ENCODE measurements around the gene UPF3A.

UPF3A gene

DNA sequence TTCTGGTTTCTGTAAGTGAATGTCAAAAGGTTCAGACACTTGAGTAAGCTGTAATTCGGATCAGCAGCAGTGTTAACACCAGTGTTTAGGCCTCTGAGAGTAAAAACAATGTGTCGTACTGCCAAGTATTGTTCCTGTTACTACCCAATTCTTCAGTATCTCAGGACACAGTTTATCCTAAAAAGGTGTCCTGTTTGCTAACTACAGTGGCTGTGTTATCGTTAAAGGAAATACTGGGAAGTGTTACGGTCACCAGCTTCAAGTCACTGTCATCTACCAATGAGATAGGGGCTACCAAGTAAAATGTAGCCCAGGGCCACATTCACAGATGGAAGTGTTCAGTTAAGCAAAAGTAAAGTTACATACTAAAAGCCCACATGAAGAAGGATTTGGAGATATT is 2.3 kb upstream of the UPF3A start:
- Histone ChIP-seq H3K27ac (replicated peaks; ENCODE audit: low read length) (no peak overlapping the region), H3K18ac (ENCODE audit: low read length) (no peak overlapping the region), H2BK120ac (ENCODE audit: low read depth, low read length) (no peak overlapping the region), H3K23ac (ENCODE audit: low read depth, low read length, poor library complexity) (no peak overlapping the region), H3K9me3 (replicated peaks in 1 of 2; ENCODE audit: control insufficient read depth in 2 of 2, insufficient read depth in 1 of 2, low read depth in 1 of 2, low read length in 2 of 2) (no peaks in the 10 kb centered on the region), H2BK5ac (ENCODE audit: low read length) (no peak overlapping the region), H3K4me3 (ENCODE audit: low read length in 2 of 2) (no peak overlapping the region), H4K8ac (ENCODE audit: low read depth, low read length) (no peak overlapping the region), H3K4me2 (ENCODE audit: insufficient read depth, low read length, poor library complexity, severe bottlenecking) (no peak overlapping the region), H2BK15ac (ENCODE audit: low read length) (no peak overlapping the region), H2AFZ (ENCODE audit: low read length) (no peak overlapping the region), H3K14ac (ENCODE audit: low read length) (no peak overlapping the region), H4K91ac (ENCODE audit: low read depth, low read length, poor library complexity) (no peak overlapping the region), H3K79me1 (ENCODE audit: low read depth, low read length) (no peaks in the 10 kb centered on the region), H3K4ac (ENCODE audit: low read length) (no peak overlapping the region), H3K9ac (ENCODE audit: low read depth, low read length, poor library complexity) (no peak overlapping the region), H3K4me1 (ENCODE audit: control insufficient read depth in 2 of 2, insufficient read depth in 1 of 2, low read depth in 1 of 2, low read length in 2 of 2) (peaks cover 0 to 5% of the 10 kb centered on the region in 2 donors), H2AK5ac (ENCODE audit: low read depth, low read length) (no peak overlapping the region), H3K27me3 (ENCODE audit: control insufficient read depth in 3 of 3, insufficient read depth in 3 of 3, low read depth in 1 of 3, low read length in 3 of 3) (no peaks in the 10 kb centered on the region), H2BK12ac (ENCODE audit: low read length) (no peak overlapping the region), H3K36me3 (replicated peaks in 1 of 2; ENCODE audit: control insufficient read depth in 2 of 2, insufficient read depth in 2 of 2, low read length in 2 of 2) (peaks cover 10 to 53% of the 10 kb centered on the region in 2 donors)
- DNase-seq (ENCODE audit: low spot score): no peak
- WGBS, 2 donors (ENCODE audit: extremely low coverage in 2 of 2, insufficient read length in 2 of 2, insufficient replicate concordance in 1 of 2): no CpG with 5 or more reads among the region's 4 CpGs

- Histone ChIP-seq H4K8ac (ENCODE audit: low read depth, low read length) (no peak overlapping the region), H2BK5ac (ENCODE audit: low read length) (no peak overlapping the region)
- WGBS, 2 donors (ENCODE audit: extremely low coverage in 2 of 2, insufficient read length in 2 of 2, insufficient replicate concordance in 1 of 2): no CpG with 5 or more reads among the region's 2 CpGs
Measured at GRCh38 chr13:114279758-114280355, 1.5 kb upstream of the UPF3A start.

GRCh38 chr13:114282041-114282670 is 755 bp downstream of the UPF3A start:
- WGBS, 2 donors (ENCODE audit: extremely low coverage in 2 of 2, insufficient read length in 2 of 2, insufficient replicate concordance in 1 of 2): no CpG with 5 or more reads among the region's 50 CpGs
- Histone ChIP-seq H3K4me1 (ENCODE audit: control insufficient read depth in 2 of 2, insufficient read depth in 1 of 2, low read depth in 1 of 2, low read length in 2 of 2) (peaks cover 0 to 6% of the 10 kb centered on the region in 2 donors), H3K23ac (ENCODE audit: low read depth, low read length, poor library complexity) (no peak overlapping the region)

More at GRCh38 chr13:114279758-114280355, 1.5 kb upstream of the UPF3A start:
- DNase-seq (ENCODE audit: low spot score): no peak
- Histone ChIP-seq H3K27me3 (ENCODE audit: control insufficient read depth in 3 of 3, insufficient read depth in 3 of 3, low read depth in 1 of 3, low read length in 3 of 3) (no peaks in the 10 kb centered on the region), H3K4me3 (ENCODE audit: low read length in 2 of 2) (no peak overlapping the region), H2BK12ac (ENCODE audit: low read length) (no peak overlapping the region), H3K79me1 (ENCODE audit: low read depth, low read length) (no peaks in the 10 kb centered on the region), H3K4ac (ENCODE audit: low read length) (no peak overlapping the region), H2BK120ac (ENCODE audit: low read depth, low read length) (no peak overlapping the region), H3K4me2 (ENCODE audit: insufficient read depth, low read length, poor library complexity, severe bottlenecking) (no peak overlapping the region), H2AK5ac (ENCODE audit: low read depth, low read length) (no peak overlapping the region), H3K9ac (ENCODE audit: low read depth, low read length, poor library complexity) (no peak overlapping the region), H2BK15ac (ENCODE audit: low read length) (no peak overlapping the region), H4K91ac (ENCODE audit: low read depth, low read length, poor library complexity) (no peak overlapping the region), H2AFZ (ENCODE audit: low read length) (no peak overlapping the region), H3K18ac (ENCODE audit: low read length) (no peak overlapping the region), H3K36me3 (replicated peaks in 1 of 2; ENCODE audit: control insufficient read depth in 2 of 2, insufficient read depth in 2 of 2, low read length in 2 of 2) (peaks cover 9 to 53% of the 10 kb centered on the region in 2 donors), H3K4me1 (ENCODE audit: control insufficient read depth in 2 of 2, insufficient read depth in 1 of 2, low read depth in 1 of 2, low read length in 2 of 2) (peaks cover 0 to 5% of the 10 kb centered on the region in 2 donors), H3K23ac (ENCODE audit: low read depth, low read length, poor library complexity) (no peak overlapping the region), H3K14ac (ENCODE audit: low read length) (no peak overlapping the region), H3K27ac (replicated peaks; ENCODE audit: low read length) (no peak overlapping the region), H3K9me3 (replicated peaks in 1 of 2; ENCODE audit: control insufficient read depth in 2 of 2, insufficient read depth in 1 of 2, low read depth in 1 of 2, low read length in 2 of 2) (no peaks in the 10 kb centered on the region)

DNA sequence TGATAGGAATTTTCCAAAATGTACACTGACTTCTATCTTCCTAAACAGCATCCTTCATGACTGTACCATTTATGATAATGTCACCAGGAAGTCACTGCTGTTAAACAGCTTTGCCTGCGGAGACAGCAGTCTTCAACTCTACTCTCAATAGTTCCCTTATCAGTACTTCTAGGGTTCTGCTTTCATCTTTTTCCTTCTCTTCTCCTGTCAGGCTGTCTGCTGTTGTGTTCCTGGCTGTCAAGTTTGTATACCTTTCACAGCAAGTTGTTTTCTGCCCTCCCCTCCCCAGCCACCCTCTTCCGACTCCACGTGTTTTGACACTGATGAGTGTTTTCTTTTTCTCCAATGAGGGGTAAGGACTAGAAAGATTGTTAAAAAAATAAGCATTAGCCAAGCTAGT is 2.2 kb downstream of the UPF3A start:
- Histone ChIP-seq H3K4me3 (ENCODE audit: low read length in 2 of 2) (no peak overlapping the region), H4K8ac (ENCODE audit: low read depth, low read length) (no peak overlapping the region), H3K14ac (ENCODE audit: low read length) (no peak overlapping the region), H3K79me1 (ENCODE audit: low read depth, low read length) (peaks cover 9% of the 10 kb centered on the region), H3K23ac (ENCODE audit: low read depth, low read length, poor library complexity) (no peak overlapping the region), H2AK5ac (ENCODE audit: low read depth, low read length) (no peak overlapping the region), H2BK12ac (ENCODE audit: low read length) (no peak overlapping the region), H3K4me1 (ENCODE audit: control insufficient read depth in 2 of 2, insufficient read depth in 1 of 2, low read depth in 1 of 2, low read length in 2 of 2) (peaks cover 0 to 6% of the 10 kb centered on the region in 2 donors), H2AFZ (ENCODE audit: low read length) (no peak overlapping the region), H2BK5ac (ENCODE audit: low read length) (no peak overlapping the region), H3K4me2 (ENCODE audit: insufficient read depth, low read length, poor library complexity, severe bottlenecking) (no peak overlapping the region), H3K18ac (ENCODE audit: low read length) (no peak overlapping the region), H3K36me3 (replicated peaks in 1 of 2; ENCODE audit: control insufficient read depth in 2 of 2, insufficient read depth in 2 of 2, low read length in 2 of 2) (peaks cover 16 to 58% of the 10 kb centered on the region in 2 donors), H4K91ac (ENCODE audit: low read depth, low read length, poor library complexity) (no peak overlapping the region), H3K27me3 (ENCODE audit: control insufficient read depth in 3 of 3, insufficient read depth in 3 of 3, low read depth in 1 of 3, low read length in 3 of 3) (no peaks in the 10 kb centered on the region), H3K4ac (ENCODE audit: low read length) (no peak overlapping the region), H3K27ac (replicated peaks; ENCODE audit: low read length) (no peak overlapping the region), H3K9ac (ENCODE audit: low read depth, low read length, poor library complexity) (no peak overlapping the region), H3K9me3 (replicated peaks in 1 of 2; ENCODE audit: control insufficient read depth in 2 of 2, insufficient read depth in 1 of 2, low read depth in 1 of 2, low read length in 2 of 2) (no peaks in the 10 kb centered on the region), H2BK120ac (ENCODE audit: low read depth, low read length) (no peak overlapping the region), H2BK15ac (ENCODE audit: low read length) (no peak overlapping the region)
- WGBS, 2 donors (ENCODE audit: extremely low coverage in 2 of 2, insufficient read length in 2 of 2, insufficient replicate concordance in 1 of 2): no CpG with 5 or more reads among the region's 3 CpGs
- no peak for DNase-seq (ENCODE audit: low spot score)

More at GRCh38 chr13:114282041-114282670, 755 bp downstream of the UPF3A start:
- Histone ChIP-seq H2BK12ac (ENCODE audit: low read length) (no peak overlapping the region), H3K36me3 (replicated peaks in 1 of 2; ENCODE audit: control insufficient read depth in 2 of 2, insufficient read depth in 2 of 2, low read length in 2 of 2) (peaks cover 10 to 56% of the 10 kb centered on the region in 2 donors), H4K8ac (ENCODE audit: low read depth, low read length) (no peak overlapping the region), H2BK15ac (ENCODE audit: low read length) (no peak overlapping the region), H2BK5ac (ENCODE audit: low read length) (no peak overlapping the region), H2AK5ac (ENCODE audit: low read depth, low read length) (no peak overlapping the region), H3K4me3 (ENCODE audit: low read length in 2 of 2) (peak overlapping the region; percentile 79 to 90), H3K4me2 (ENCODE audit: insufficient read depth, low read length, poor library complexity, severe bottlenecking) (peak overlapping the region; percentile 69), H4K91ac (ENCODE audit: low read depth, low read length, poor library complexity) (no peak overlapping the region), H3K9me3 (replicated peaks in 1 of 2; ENCODE audit: control insufficient read depth in 2 of 2, insufficient read depth in 1 of 2, low read depth in 1 of 2, low read length in 2 of 2) (no peaks in the 10 kb centered on the region), H3K27me3 (ENCODE audit: control insufficient read depth in 3 of 3, insufficient read depth in 3 of 3, low read depth in 1 of 3, low read length in 3 of 3) (no peaks in the 10 kb centered on the region), H3K27ac (replicated peaks; ENCODE audit: low read length) (peak overlapping the region; percentile 82), H3K18ac (ENCODE audit: low read length) (peak overlapping the region; percentile 90), H3K4ac (ENCODE audit: low read length) (no peak overlapping the region), H3K9ac (ENCODE audit: low read depth, low read length, poor library complexity) (peak overlapping the region; percentile 78), H2AFZ (ENCODE audit: low read length) (peak overlapping the region; percentile 85), H3K79me1 (ENCODE audit: low read depth, low read length) (peaks cover 6% of the 10 kb centered on the region), H2BK120ac (ENCODE audit: low read depth, low read length) (no peak overlapping the region), H3K14ac (ENCODE audit: low read length) (peak overlapping the region; percentile 71)
- DNase-seq (ENCODE audit: low spot score): peak; percentile 69
